HCT116 (cell line): ENCODE measurements around the gene PCID2. TPM values are rescaled to one million over a fixed set of nuclear protein-coding genes. Genes with fewer than 3 reads are reported as not detected.

Source experiments
- ATAC-seq: fragments of 200-7000 bp; cut with Tn5 transposase; 2 replicates; pipeline ENCODE4 v1.9.1; 2020; ENCODE audit warnings: mild to moderate bottlenecking, moderate library complexity
- BruUV-seq: library from RNA; stranded (reverse); fragments of 400-500 nt; replicated peaks from 2 replicates; lab custom pipeline; 2021; lab: Mats Ljungman, UMichigan
- CTCF ChIA-PET: fragments of 300-600 bp; sonication (Branson Sonifier 250); formaldehyde crosslinking; loops from one replicate; lab custom pipeline; 2021; ENCODE audit warnings: antibody characterized with exemption; lab: Charles Lee
- POLR2A ChIA-PET: fragments of 300-600, 350-600 bp; sonication (Branson Sonifier 250); formaldehyde crosslinking; loops from one replicate; lab custom pipeline; 2021; ENCODE audit warnings: antibody characterized with exemption; lab: Charles Lee
- RAD21 ChIA-PET, 2 experiments: fragments of 300-600 bp; sonication (Branson Sonifier 250); formaldehyde crosslinking; loops; one replicate each; lab custom pipeline; 2023; ENCODE audit warnings: low total read pairs in 2 of 2; ENCODE audit not compliant: uncharacterized antibody in 2 of 2, unreplicated experiment in 2 of 2, low non-redundant PET in 1 of 2; lab: Charles Lee
- DNase-seq: peaks from one replicate; pipeline ENCODE4 v3.0.0-alpha.2; 2010; ENCODE audit warnings: low read depth, low spot score
- H2AFZ ChIP-seq: fragments of 200-600 bp; shearing (Covaris generic), sonication (generic); 2 replicates; pipeline ENCODE4 v1.6.1; 2017; ENCODE audit warnings: low read depth, mixed run types, mixed read lengths, antibody characterized with exemption, low read length; ENCODE audit not compliant: poor library complexity, severe bottlenecking
- H3K27ac ChIP-seq: 2 replicates; pipeline ENCODE4 v1.5.1; 2012; ENCODE audit warnings: low read depth, low read length
- H3K27me3 ChIP-seq: fragments of 200-600 bp; sonication (generic); 2 replicates; pipeline ENCODE4 v1.6.1; 2016; ENCODE audit warnings: mixed run types, low read length, mixed read lengths; ENCODE audit not compliant: insufficient read depth
- H3K36me3 ChIP-seq, 2 experiments: fragments of 200-500 bp in 1 of 2; fragments of 200-600 bp in 1 of 2; sonication (Bioruptor generic) in 1 of 2; sonication (generic) in 1 of 2; 2 replicates each; pipeline versions ENCODE4 v1.5.1 to v1.6.1; 2014 to 2016; ENCODE audit warnings: low read length in 2 of 2, inconsistent platforms in 1 of 2, mixed read lengths in 1 of 2, mixed run types in 1 of 2; ENCODE audit not compliant: insufficient read depth in 2 of 2, control insufficient read depth in 1 of 2
- H3K4me1 ChIP-seq, 2 experiments: fragments of 200-600 bp in 1 of 2; sonication (generic) in 1 of 2; 2 replicates each; pipeline versions ENCODE4 v1.5.1 to v1.6.1; 2012 to 2017; ENCODE audit warnings: low read length in 2 of 2, inconsistent platforms in 1 of 2, mild to moderate bottlenecking in 1 of 2, mixed read lengths in 1 of 2, mixed run types in 1 of 2, moderate library complexity in 1 of 2; ENCODE audit not compliant: insufficient read depth in 2 of 2, control insufficient read depth in 1 of 2
- H3K4me2 ChIP-seq: fragments of 200-600 bp; sonication (generic); 2 replicates; pipeline ENCODE4 v1.6.1; 2017; ENCODE audit warnings: mixed run types, low read length, mixed read lengths
- H3K4me3 ChIP-seq, 2 experiments: fragments of 200-600 bp in 1 of 2; sonication (generic) in 1 of 2; replicated peaks in 1 of 2; 2 replicates each; pipeline ENCODE4 v1.5.1; 2011 to 2016; ENCODE audit warnings: low read length in 2 of 2, control low read depth in 1 of 2, low read depth in 1 of 2, mild to moderate bottlenecking in 1 of 2, mixed read lengths in 1 of 2, mixed run types in 1 of 2
- H3K79me2 ChIP-seq: fragments of 200-600 bp; sonication (generic); 2 replicates; pipeline ENCODE4 v1.6.1; 2017; ENCODE audit warnings: mild to moderate bottlenecking, mixed run types, low read length, moderate library complexity, mixed read lengths; ENCODE audit not compliant: insufficient read depth
- H3K9ac ChIP-seq: fragments of 200-600 bp; sonication (generic); 2 replicates; pipeline ENCODE4 v1.6.1; 2016; ENCODE audit warnings: low read length, mixed read lengths
- H3K9me2 ChIP-seq: fragments of 200-600 bp; sonication (generic), shearing (Covaris generic); 2 replicates; pipeline ENCODE4 v1.6.1; 2017; ENCODE audit warnings: mixed run types, mild to moderate bottlenecking, moderate library complexity; ENCODE audit not compliant: insufficient read depth
- H3K9me3 ChIP-seq, 2 experiments: fragments of 200-500 bp in 1 of 2; fragments of 200-600 bp in 1 of 2; sonication (Bioruptor generic) in 1 of 2; sonication (generic) in 1 of 2; 2 replicates each; pipeline ENCODE4 v1.6.1; 2014 to 2017; ENCODE audit warnings: low read length in 2 of 2, mixed read lengths in 2 of 2, inconsistent platforms in 1 of 2, low read depth in 1 of 2, mild to moderate bottlenecking in 1 of 2, mixed run types in 1 of 2, moderate library complexity in 1 of 2; ENCODE audit not compliant: control insufficient read depth in 1 of 2, insufficient read depth in 1 of 2
- H4K20me1 ChIP-seq: fragments of 200-600 bp; sonication (generic), shearing (Covaris generic); 2 replicates; pipeline ENCODE4 v1.6.1; 2017; ENCODE audit warnings: mixed run types, mild to moderate bottlenecking, moderate library complexity; ENCODE audit not compliant: insufficient read depth
- ATF3 ChIP-seq: IDR thresholded peaks from 2 replicates; pipeline ENCODE4 v1.6.1; 2012
- CBX3 ChIP-seq: IDR thresholded peaks from 2 replicates; pipeline ENCODE4 v1.6.1; 2012; ENCODE audit warnings: low read depth
- CEBPB ChIP-seq: IDR thresholded peaks from 2 replicates; pipeline ENCODE4 v1.6.1; 2012; ENCODE audit warnings: low read depth
- CTCF ChIP-seq, 3 experiments: fragments of 200-600 bp in 1 of 3; sonication (generic) in 1 of 3; IDR thresholded peaks in 2 of 3; conservative IDR thresholded peaks in 1 of 3; 2 replicates each; pipeline ENCODE4 v1.5.1; 2012 to 2017; ENCODE audit warnings: low read depth in 2 of 3, low read length in 2 of 3, antibody characterized with exemption in 1 of 3, borderline replicate concordance in 1 of 3, control low read depth in 1 of 3, mild to moderate bottlenecking in 1 of 3, mixed read lengths in 1 of 3, mixed run types in 1 of 3, moderate library complexity in 1 of 3; ENCODE audit not compliant: insufficient read depth in 1 of 3
- EGR1 ChIP-seq: IDR thresholded peaks from 2 replicates; pipeline ENCODE4 v1.6.1; 2012; ENCODE audit warnings: low read depth
- ELF1 ChIP-seq: IDR thresholded peaks from 2 replicates; pipeline ENCODE4 v1.6.1; 2012; ENCODE audit warnings: low read depth, borderline replicate concordance
- EZH2 ChIP-seq: fragments of 200-600 bp; sonication (generic); IDR thresholded peaks from 2 replicates; pipeline ENCODE4 v1.6.1; 2017; ENCODE audit warnings: antibody characterized with exemption, mixed run types
- EZH2phosphoT487 ChIP-seq: fragments of 200-600 bp; IDR thresholded peaks from 2 replicates; pipeline ENCODE4 v1.6.1; 2018; ENCODE audit warnings: antibody characterized with exemption, borderline replicate concordance
- FOSL1 ChIP-seq: IDR thresholded peaks from 2 replicates; pipeline ENCODE4 v1.6.1; 2012; ENCODE audit warnings: low read depth
- POLR2A ChIP-seq: IDR thresholded peaks from 2 replicates; pipeline ENCODE4 v1.7.0; 2011; ENCODE audit warnings: borderline replicate concordance; ENCODE audit not compliant: insufficient read depth, insufficient read length; ENCODE audit errors: extremely low read depth
- POLR2AphosphoS5 ChIP-seq: IDR thresholded peaks from 2 replicates; pipeline ENCODE4 v1.6.1; 2011; ENCODE audit warnings: mild to moderate bottlenecking, low read depth, low read length, moderate library complexity
- SIN3A ChIP-seq: IDR thresholded peaks from 2 replicates; pipeline ENCODE4 v1.6.1; 2012; ENCODE audit warnings: low read depth
- SP1 ChIP-seq: IDR thresholded peaks from 2 replicates; pipeline ENCODE4 v1.6.1; 2012; ENCODE audit warnings: low read depth
- TCF7L2 ChIP-seq: IDR thresholded peaks from 2 replicates; pipeline ENCODE4 v1.7.0; 2011; ENCODE audit warnings: borderline replicate concordance, inconsistent platforms; ENCODE audit not compliant: insufficient read depth, insufficient read length; ENCODE audit errors: extremely low read depth
- YY1 ChIP-seq: IDR thresholded peaks from 2 replicates; pipeline ENCODE4 v1.6.1; 2011; ENCODE audit warnings: low read length, low read depth, moderate library complexity, mild to moderate bottlenecking; ENCODE audit not compliant: insufficient replicate concordance; ENCODE audit errors: extremely low read depth
- ZFX ChIP-seq: fragments of 450-650 bp; IDR thresholded peaks from 2 replicates; pipeline ENCODE4 v1.6.1; 2017
- intact Hi-C: fragments of 100-400 bp; cut with micrococcal nuclease; formaldehyde crosslinking; loops from 2 replicates; pipeline ENCODE4 v1.10.0; 2022
- total RNA-seq: library from RNA; stranded (reverse); gene quantifications from one replicate; pipeline ENCODE4 v1.2.1, GENCODE V29; 2021; ENCODE audit not compliant: unreplicated experiment
- TF ChIP-seq, protein P1 (sequence below): IDR thresholded peaks from 2 replicates; pipeline ENCODE4 v1.6.1; 2011; ENCODE audit warnings: mild to moderate bottlenecking, low read length, moderate library complexity; ENCODE audit not compliant: insufficient replicate concordance; ENCODE audit errors: extremely low read depth
- TF ChIP-seq, protein P2 (sequence below): IDR thresholded peaks from 2 replicates; pipeline ENCODE4 v1.6.1; 2012

The PCID2 gene
- total RNA-seq, 1 experiment from 2014 or later, result 73.3 TPM

- TF ChIP-seq, protein P1, sequence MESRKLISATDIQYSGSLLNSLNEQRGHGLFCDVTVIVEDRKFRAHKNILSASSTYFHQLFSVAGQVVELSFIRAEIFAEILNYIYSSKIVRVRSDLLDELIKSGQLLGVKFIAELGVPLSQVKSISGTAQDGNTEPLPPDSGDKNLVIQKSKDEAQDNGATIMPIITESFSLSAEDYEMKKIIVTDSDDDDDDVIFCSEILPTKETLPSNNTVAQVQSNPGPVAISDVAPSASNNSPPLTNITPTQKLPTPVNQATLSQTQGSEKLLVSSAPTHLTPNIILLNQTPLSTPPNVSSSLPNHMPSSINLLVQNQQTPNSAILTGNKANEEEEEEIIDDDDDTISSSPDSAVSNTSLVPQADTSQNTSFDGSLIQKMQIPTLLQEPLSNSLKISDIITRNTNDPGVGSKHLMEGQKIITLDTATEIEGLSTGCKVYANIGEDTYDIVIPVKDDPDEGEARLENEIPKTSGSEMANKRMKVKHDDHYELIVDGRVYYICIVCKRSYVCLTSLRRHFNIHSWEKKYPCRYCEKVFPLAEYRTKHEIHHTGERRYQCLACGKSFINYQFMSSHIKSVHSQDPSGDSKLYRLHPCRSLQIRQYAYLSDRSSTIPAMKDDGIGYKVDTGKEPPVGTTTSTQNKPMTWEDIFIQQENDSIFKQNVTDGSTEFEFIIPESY, result no peak
- TF ChIP-seq TCF7L2 (no peak), POLR2A (no peak), POLR2AphosphoS5 (no peak)
- TF ChIP-seq, protein P2, sequence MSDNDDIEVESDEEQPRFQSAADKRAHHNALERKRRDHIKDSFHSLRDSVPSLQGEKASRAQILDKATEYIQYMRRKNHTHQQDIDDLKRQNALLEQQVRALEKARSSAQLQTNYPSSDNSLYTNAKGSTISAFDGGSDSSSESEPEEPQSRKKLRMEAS, result no peak
These were observed 59.4 kb downstream of the PCID2 start (continued) for GRCh38 chr13:113148940-113149503.

DNA sequence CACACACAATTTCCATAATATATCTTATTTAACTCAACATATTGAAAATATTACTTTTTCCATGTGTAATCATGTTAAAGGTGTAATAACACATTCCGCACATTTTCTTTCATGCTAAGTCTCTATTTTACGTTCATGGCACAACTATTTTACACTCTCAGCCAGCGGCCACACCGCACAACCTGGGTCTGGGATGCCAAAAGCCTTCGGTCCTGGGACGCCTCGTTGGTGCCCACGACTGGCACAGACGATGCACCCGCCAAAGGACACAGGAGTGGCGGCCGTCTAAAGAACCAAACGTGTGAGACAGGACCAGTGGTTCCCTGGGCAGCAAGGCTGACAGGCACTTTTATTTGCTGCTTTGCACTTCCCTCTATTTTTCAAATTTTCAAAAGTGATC is 60.1 kb downstream of the PCID2 start:
- no peaks in the 10 kb centered on the region for H3K9me2 ChIP-seq

More for the DNA sequence above, 60.1 kb downstream of the PCID2 start:
- DNase-seq, result no peak
- no peak overlapping the region for H3K9ac ChIP-seq
- H3K4me3 ChIP-seq, result no peak overlapping the region
- BruUV-seq, result no TSS peak
- no peaks in the 10 kb centered on the region for H3K36me3 ChIP-seq
- ChIA-PET RAD21 (no interaction called here), CTCF (no interaction called here), POLR2A (no interaction called here)
- no peak overlapping the region for H2AFZ ChIP-seq
- H3K4me2 ChIP-seq, result no peak overlapping the region
- no peak overlapping the region for H3K27ac ChIP-seq
- intact Hi-C loops, result no loop called here
- H4K20me1 ChIP-seq, result no peaks in the 10 kb centered on the region
- H3K4me1 ChIP-seq, result peaks cover 2 to 7% of the 10 kb centered on the region in 2 experiments
- TF ChIP-seq EZH2 (no peak), FOSL1 (no peak), CEBPB (no peak), EZH2phosphoT487 (no peak), CBX3 (no peak), TCF7L2 (no peak), POLR2AphosphoS5 (no peak), ZFX (no peak), CTCF (IDR thresholded peaks at IDR 0.05 in 2 of 3, conservative IDR thresholded peaks at IDR 0.05 in 1 of 3; ENCODE audit: borderline replicate concordance in 1 of 3, insufficient read depth in 1 of 3, low read depth in 2 of 3, low read length in 2 of 3) (no peak), SP1 (no peak), ATF3 (no peak), YY1 (no peak), ELF1 (no peak), SIN3A (no peak), EGR1 (no peak)
- TF ChIP-seq, protein P2, result no peak
- no peaks in the 10 kb centered on the region for H3K27me3 ChIP-seq
- no peaks in the 10 kb centered on the region for H3K9me3 ChIP-seq
- ATAC-seq, result no peak
- no peaks in the 10 kb centered on the region for H3K79me2 ChIP-seq
